Mucosa of rectum (tissue), 2 donors: ENCODE results near the gene EIF2S2.

Source experiments
- H3K27ac ChIP-seq, 2 donors: one replicate each; pipeline ENCODE4 v1.7.0; 2013; ENCODE audit warnings: inconsistent platforms in 2 of 2, low read depth in 2 of 2, low read length in 2 of 2
- H3K27me3 ChIP-seq, 2 donors: one replicate each; pipeline ENCODE4 v1.7.0; 2013; ENCODE audit warnings: low read length in 2 of 2; ENCODE audit not compliant: control insufficient read depth in 2 of 2, insufficient read depth in 2 of 2
- H3K36me3 ChIP-seq, 2 donors: one replicate each; pipeline ENCODE4 v1.7.0; 2013; ENCODE audit warnings: low read length in 2 of 2; ENCODE audit not compliant: control insufficient read depth in 2 of 2, insufficient read depth in 2 of 2
- H3K4me1 ChIP-seq, 2 donors: one replicate each; pipeline ENCODE4 v1.7.0; 2013; ENCODE audit warnings: low read length in 2 of 2, mild to moderate bottlenecking in 1 of 2; ENCODE audit not compliant: control insufficient read depth in 2 of 2, insufficient read depth in 2 of 2
- H3K4me3 ChIP-seq, 2 donors: one replicate each; pipeline ENCODE4 v1.7.0; 2013; ENCODE audit warnings: low read length in 2 of 2
- H3K9ac ChIP-seq, 2 donors: one replicate each; pipeline ENCODE4 v1.7.0; 2013; ENCODE audit warnings: low read length in 2 of 2, low read depth in 1 of 2, mild to moderate bottlenecking in 1 of 2
- H3K9me3 ChIP-seq, 2 donors: one replicate each; pipeline ENCODE4 v1.7.0; 2013; ENCODE audit warnings: low read length in 2 of 2; ENCODE audit not compliant: control insufficient read depth in 2 of 2
- donor health status: healthy.
- donor health status: Normal muscosa, but diverticular disease.

EIF2S2 gene

GRCh38 chr20:34105978-34106675, 5.9 kb downstream of the EIF2S2 start:
- peaks cover 34 to 47% of the 10 kb centered on the region in 2 donors for H3K36me3 ChIP-seq
- peaks cover 10 to 11% of the 10 kb centered on the region in 2 donors for H3K4me1 ChIP-seq
- no peaks in the 10 kb centered on the region for H3K9me3 ChIP-seq
- H3K27ac ChIP-seq, result no peak overlapping the region
- H3K27me3 ChIP-seq, result no peaks in the 10 kb centered on the region
- no peak overlapping the region for H3K9ac ChIP-seq
- no peak overlapping the region for H3K4me3 ChIP-seq

- H3K36me3 ChIP-seq, result peaks cover 43 to 57% of the 10 kb centered on the region in 2 donors
- H3K9ac ChIP-seq, result no peak overlapping the region
Measured at GRCh38 chr20:34104059-34104458, 8.0 kb downstream of the EIF2S2 start.

GRCh38 chr20:34102342-34102741, 9.7 kb downstream of the EIF2S2 start:
- Histone ChIP-seq H3K36me3 (peaks cover 43 to 69% of the 10 kb centered on the region in 2 donors), H3K4me1 (no peaks in the 10 kb centered on the region), H3K27ac (no peak overlapping the region), H3K9ac (no peak overlapping the region), H3K9me3 (no peaks in the 10 kb centered on the region), H3K4me3 (no peak overlapping the region), H3K27me3 (no peaks in the 10 kb centered on the region)

More at GRCh38 chr20:34104059-34104458, 8.0 kb downstream of the EIF2S2 start:
- H3K27me3 ChIP-seq, result no peaks in the 10 kb centered on the region
- peaks cover 0 to 4% of the 10 kb centered on the region in 2 donors for H3K4me1 ChIP-seq
- no peak overlapping the region for H3K4me3 ChIP-seq
- no peak overlapping the region for H3K27ac ChIP-seq
- no peaks in the 10 kb centered on the region for H3K9me3 ChIP-seq

- no peaks in the 10 kb centered on the region for H3K9me3 ChIP-seq
- H3K36me3 ChIP-seq, result peaks cover 58 to 84% of the 10 kb centered on the region in 2 donors
- H3K9ac ChIP-seq, result no peak overlapping the region
- H3K27ac ChIP-seq, result no peak overlapping the region
- H3K4me1 ChIP-seq, result no peaks in the 10 kb centered on the region
- no peak overlapping the region for H3K4me3 ChIP-seq
- H3K27me3 ChIP-seq, result no peaks in the 10 kb centered on the region
Measured at GRCh38 chr20:34100576-34100975, 11.5 kb downstream of the EIF2S2 start.

- H3K9ac ChIP-seq, result no peak overlapping the region
Measured at GRCh38 chr20:34099675-34100074, 12.4 kb downstream of the EIF2S2 start.

GRCh38 chr20:34098570-34098969, 13.5 kb downstream of the EIF2S2 start:
- no peak overlapping the region for H3K27ac ChIP-seq

More at GRCh38 chr20:34099675-34100074, 12.4 kb downstream of the EIF2S2 start:
- Histone ChIP-seq H3K36me3 (peaks cover 57 to 84% of the 10 kb centered on the region in 2 donors), H3K9me3 (no peaks in the 10 kb centered on the region), H3K4me3 (no peak overlapping the region), H3K4me1 (no peaks in the 10 kb centered on the region), H3K27ac (no peak overlapping the region), H3K27me3 (no peaks in the 10 kb centered on the region)

GRCh38 chr20:34096699-34097444, 15.2 kb downstream of the EIF2S2 start:
- H3K36me3 ChIP-seq, result peaks cover 54 to 77% of the 10 kb centered on the region in 2 donors
- H3K9me3 ChIP-seq, result no peaks in the 10 kb centered on the region
- H3K4me3 ChIP-seq, result no peak overlapping the region
- H3K27me3 ChIP-seq, result no peaks in the 10 kb centered on the region
- no peak overlapping the region for H3K9ac ChIP-seq
- no peak overlapping the region for H3K27ac ChIP-seq
- H3K4me1 ChIP-seq, result no peaks in the 10 kb centered on the region

More at GRCh38 chr20:34098570-34098969, 13.5 kb downstream of the EIF2S2 start:
- Histone ChIP-seq H3K9me3 (no peaks in the 10 kb centered on the region), H3K36me3 (peaks cover 58 to 82% of the 10 kb centered on the region in 2 donors), H3K27me3 (no peaks in the 10 kb centered on the region), H3K4me1 (no peaks in the 10 kb centered on the region), H3K4me3 (no peak overlapping the region), H3K9ac (no peak overlapping the region)

GRCh38 chr20:34095825-34096224, 16.2 kb downstream of the EIF2S2 start:
- peaks cover 54 to 78% of the 10 kb centered on the region in 2 donors for H3K36me3 ChIP-seq
- no peaks in the 10 kb centered on the region for H3K27me3 ChIP-seq
- no peak overlapping the region for H3K27ac ChIP-seq
- H3K9ac ChIP-seq, result no peak overlapping the region
- no peak overlapping the region for H3K4me3 ChIP-seq
- H3K4me1 ChIP-seq, result no peaks in the 10 kb centered on the region
- no peaks in the 10 kb centered on the region for H3K9me3 ChIP-seq

- H3K4me3 ChIP-seq, result no peak overlapping the region
- H3K36me3 ChIP-seq, result peaks cover 54 to 81% of the 10 kb centered on the region in 2 donors
Measured at GRCh38 chr20:34093895-34094294, 18.1 kb downstream of the EIF2S2 start.

GRCh38 chr20:34091637-34092200, 20.3 kb downstream of the EIF2S2 start:
- no peaks in the 10 kb centered on the region for H3K9me3 ChIP-seq
- no peak overlapping the region for H3K27ac ChIP-seq
- H3K4me3 ChIP-seq, result no peak overlapping the region
- H3K27me3 ChIP-seq, result no peaks in the 10 kb centered on the region
- no peaks in the 10 kb centered on the region for H3K4me1 ChIP-seq
- H3K36me3 ChIP-seq, result peaks cover 58 to 78% of the 10 kb centered on the region in 2 donors
- H3K9ac ChIP-seq, result no peak overlapping the region

More at GRCh38 chr20:34093895-34094294, 18.1 kb downstream of the EIF2S2 start:
- Histone ChIP-seq H3K27ac (no peak overlapping the region), H3K27me3 (no peaks in the 10 kb centered on the region), H3K9me3 (no peaks in the 10 kb centered on the region), H3K4me1 (no peaks in the 10 kb centered on the region), H3K9ac (no peak overlapping the region)
